Astrocyte (in vitro differentiated cells and primary cell): Measurements from ENCODE around the gene PRAMEF2. TPM values are rescaled to one million over a fixed set of nuclear protein-coding genes. Genes with fewer than 3 reads are reported as not detected.
"Not testable (repeated sequence)": the region's sequence is repeated elsewhere in the genome, so short reads cannot be mapped to it uniquely, and the experiment has no call there.

Experiments
- DNase-seq: peaks from one replicate; pipeline ENCODE4 v3.0.0-alpha.2; 2010; ENCODE audit warnings: low read depth
- FAIRE-seq: peaks from 2 replicates; lab custom pipeline; 2011; peaks lifted over from hg19 to GRCh38; lab: Jason Lieb, UNC
- H2AFZ ChIP-seq: 2 replicates; pipeline ENCODE4 v1.6.0; 2012; ENCODE audit warnings: low read depth, low read length, inconsistent platforms
- H3K27ac ChIP-seq: 2 replicates; pipeline ENCODE4 v1.5.1; 2011; ENCODE audit warnings: low read depth, low read length, inconsistent platforms
- H3K27me3 ChIP-seq: 2 replicates; pipeline ENCODE4 v1.6.0; 2011; ENCODE audit warnings: low read length, inconsistent platforms; ENCODE audit not compliant: insufficient read depth
- H3K36me3 ChIP-seq: 2 replicates; pipeline ENCODE4 v1.5.1; 2011; ENCODE audit warnings: low read length, inconsistent platforms; ENCODE audit not compliant: insufficient read depth
- H3K4me1 ChIP-seq: 2 replicates; pipeline ENCODE4 v1.5.1; 2011; ENCODE audit warnings: low read length, inconsistent platforms; ENCODE audit not compliant: insufficient read depth
- H3K4me2 ChIP-seq: 2 replicates; pipeline ENCODE4 v1.6.0; 2012; ENCODE audit warnings: low read length, inconsistent platforms
- H3K4me3 ChIP-seq: 2 replicates; pipeline ENCODE4 v1.5.1; 2011; ENCODE audit warnings: low read depth, mild to moderate bottlenecking, low read length, inconsistent platforms; ENCODE audit not compliant: insufficient read depth
- H3K79me2 ChIP-seq: 2 replicates; pipeline ENCODE4 v1.6.0; 2012; ENCODE audit warnings: mild to moderate bottlenecking, low read length, inconsistent platforms; ENCODE audit not compliant: insufficient read depth
- H3K9ac ChIP-seq: 2 replicates; pipeline ENCODE4 v1.6.0; 2012; ENCODE audit warnings: mild to moderate bottlenecking, low read length, inconsistent platforms
- H3K9me3 ChIP-seq: 2 replicates; pipeline ENCODE4 v1.5.1; 2012; ENCODE audit warnings: low read depth, mild to moderate bottlenecking, low read length, inconsistent platforms; ENCODE audit not compliant: insufficient read depth
- H4K20me1 ChIP-seq: 2 replicates; pipeline ENCODE4 v1.6.0; 2012; ENCODE audit warnings: low read length, inconsistent platforms; ENCODE audit not compliant: insufficient read depth
- H3K27ac Mint-ChIP-seq: one replicate; pipeline ENCODE4 v1.8.0; 2021; ENCODE audit warnings: mild to moderate bottlenecking, mixed read lengths; ENCODE audit not compliant: unreplicated experiment
- H3K27me3 Mint-ChIP-seq: one replicate; pipeline ENCODE4 v1.8.0; 2021; ENCODE audit warnings: low read depth, mixed read lengths; ENCODE audit not compliant: unreplicated experiment
- H3K36me3 Mint-ChIP-seq: one replicate; pipeline ENCODE4 v1.8.0; 2021; ENCODE audit warnings: low read depth, mixed read lengths; ENCODE audit not compliant: unreplicated experiment
- H3K4me1 Mint-ChIP-seq: one replicate; pipeline ENCODE4 v1.8.0; 2021; ENCODE audit warnings: low read depth, mixed read lengths; ENCODE audit not compliant: unreplicated experiment
- H3K4me3 Mint-ChIP-seq: one replicate; pipeline ENCODE4 v1.8.0; 2021; ENCODE audit warnings: mild to moderate bottlenecking, moderate library complexity, mixed read lengths; ENCODE audit not compliant: unreplicated experiment
- H3K9me3 Mint-ChIP-seq: one replicate; pipeline ENCODE4 v1.8.0; 2021; ENCODE audit warnings: mild to moderate bottlenecking, mixed read lengths; ENCODE audit not compliant: unreplicated experiment
- CTCF ChIP-seq: IDR thresholded peaks from 2 replicates; pipeline ENCODE4 v1.5.1; 2011; ENCODE audit warnings: low read depth, mild to moderate bottlenecking, inconsistent platforms, low read length, moderate library complexity; ENCODE audit not compliant: insufficient read depth
- EZH2 ChIP-seq: IDR thresholded peaks from 2 replicates; pipeline ENCODE4 v1.6.1; 2012; ENCODE audit warnings: mild to moderate bottlenecking, low read length, inconsistent platforms; ENCODE audit not compliant: insufficient read depth
- total RNA-seq: library from RNA; stranded (reverse); gene quantifications from 2 replicates; pipeline ENCODE4 v1.2.1, GENCODE V29; 2021

Gene PRAMEF2
- total RNA-seq, 1 donor from 2014 or later, result not detected

DNA sequence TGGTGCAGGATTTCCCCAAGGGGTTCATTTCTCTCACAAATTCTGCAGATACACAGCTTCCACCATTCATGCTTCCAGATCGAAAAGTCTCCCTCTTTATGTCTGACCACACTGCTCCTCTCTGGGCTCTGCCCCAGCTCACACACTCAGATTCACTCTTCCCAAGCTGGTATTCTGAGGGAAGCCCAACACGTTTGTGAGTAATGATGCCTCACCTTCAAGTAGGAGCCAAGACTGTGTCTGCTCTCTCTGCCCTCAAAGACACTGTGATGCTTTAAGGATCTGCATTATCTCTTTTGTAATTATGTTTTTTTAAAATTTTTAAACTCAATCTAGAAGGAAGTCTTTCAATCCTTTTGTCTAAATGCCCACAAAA is 45.5 kb upstream of the PRAMEF2 start:
- no peaks in the 10 kb centered on the region for H3K9me3 ChIP-seq
- TF ChIP-seq EZH2 (no peak), CTCF (no peak)
- Mint-ChIP-seq H3K27ac (no peak overlapping the region), H3K36me3 (no peaks in the 10 kb centered on the region), H3K4me1 (peaks cover 4% of the 10 kb centered on the region), H3K27me3 (peaks cover 3% of the 10 kb centered on the region), H3K9me3 (peaks cover 5% of the 10 kb centered on the region), H3K4me3 (no peak overlapping the region)
- no peaks in the 10 kb centered on the region for H3K36me3 ChIP-seq
- no peak for FAIRE-seq
- no peaks in the 10 kb centered on the region for H3K4me1 ChIP-seq
- no peaks in the 10 kb centered on the region for H3K79me2 ChIP-seq
- no peaks in the 10 kb centered on the region for H4K20me1 ChIP-seq
- H3K4me3 ChIP-seq, result no peak overlapping the region
- H3K9ac ChIP-seq, result no peak overlapping the region
- H3K27ac ChIP-seq, result no peak overlapping the region
- H3K27me3 ChIP-seq, result no peaks in the 10 kb centered on the region
- H3K4me2 ChIP-seq, result peak overlapping the region; percentile 46
- DNase-seq, result no peak
- no peak overlapping the region for H2AFZ ChIP-seq

GRCh38 chr1:12819061-12819460 is 37.8 kb upstream of the PRAMEF2 start:
- H3K36me3 ChIP-seq, H2AFZ ChIP-seq, H3K79me2 ChIP-seq, H3K4me1 Mint-ChIP-seq, H3K4me2 ChIP-seq, H3K27me3 ChIP-seq, FAIRE-seq, H3K27me3 Mint-ChIP-seq, H3K9ac ChIP-seq, H3K4me1 ChIP-seq, H3K4me3 ChIP-seq, H3K4me3 Mint-ChIP-seq, H3K27ac ChIP-seq, H3K36me3 Mint-ChIP-seq, H3K27ac Mint-ChIP-seq, H3K9me3 ChIP-seq, H4K20me1 ChIP-seq, DNase-seq, H3K9me3 Mint-ChIP-seq: not testable (repeated sequence)

DNA sequence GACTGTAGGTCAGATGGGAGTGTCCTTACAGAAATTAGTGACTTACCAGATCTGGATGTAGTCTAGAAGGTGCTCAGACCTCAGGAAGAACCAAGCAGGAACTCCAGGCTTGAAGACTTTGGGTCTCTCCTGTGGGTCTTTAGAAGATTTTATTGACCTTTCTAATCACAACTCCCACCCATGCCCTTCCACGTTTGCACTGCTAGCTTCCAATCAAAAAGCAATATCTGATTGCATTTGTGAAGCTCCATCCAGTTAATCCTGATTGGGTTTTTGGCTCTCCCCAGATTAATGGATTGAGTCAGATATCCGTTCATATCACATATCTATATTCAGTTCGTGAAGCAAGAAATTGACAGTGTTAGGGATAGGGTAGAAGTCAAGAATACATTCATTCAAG is 25.6 kb upstream of the PRAMEF2 start, which contains the start of gene PRAMEF11:
Gene PRAMEF11 (minus strand): TSS at position 101 of the 400 bp plus-strand sequence. CDS start 2,621 bp downstream, outside the sequence.
- H3K36me3 ChIP-seq, H3K9ac ChIP-seq, H3K27ac Mint-ChIP-seq, H2AFZ ChIP-seq, H4K20me1 ChIP-seq, H3K4me1 Mint-ChIP-seq, DNase-seq, H3K36me3 Mint-ChIP-seq, H3K9me3 ChIP-seq, H3K27ac ChIP-seq, H3K27me3 Mint-ChIP-seq, H3K27me3 ChIP-seq, H3K4me3 Mint-ChIP-seq, H3K79me2 ChIP-seq, H3K4me3 ChIP-seq, FAIRE-seq, H3K4me2 ChIP-seq, H3K9me3 Mint-ChIP-seq, H3K4me1 ChIP-seq: not testable (repeated sequence)

DNA sequence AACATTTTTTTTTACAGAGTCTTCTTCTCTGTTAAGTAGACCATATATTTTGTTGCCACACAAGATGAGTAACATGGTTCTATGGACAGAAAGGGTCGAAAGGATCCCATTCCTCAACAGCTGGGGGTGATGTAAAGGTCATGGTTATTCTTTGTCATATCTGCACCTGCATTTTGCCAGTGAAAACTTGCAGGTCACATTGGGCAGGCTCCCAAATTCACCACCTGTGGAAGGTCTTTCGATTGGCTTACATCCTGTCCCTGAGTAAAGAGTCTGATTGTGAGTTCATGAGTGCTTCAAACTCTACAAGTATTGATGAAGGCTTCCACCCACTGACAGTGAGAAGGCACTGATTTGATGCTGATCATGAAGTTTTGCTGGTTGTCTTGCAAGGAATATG is 23.6 kb upstream of the PRAMEF2 start:
- not testable (repeated sequence) for H3K27ac Mint-ChIP-seq, FAIRE-seq, H3K4me1 Mint-ChIP-seq

DNA sequence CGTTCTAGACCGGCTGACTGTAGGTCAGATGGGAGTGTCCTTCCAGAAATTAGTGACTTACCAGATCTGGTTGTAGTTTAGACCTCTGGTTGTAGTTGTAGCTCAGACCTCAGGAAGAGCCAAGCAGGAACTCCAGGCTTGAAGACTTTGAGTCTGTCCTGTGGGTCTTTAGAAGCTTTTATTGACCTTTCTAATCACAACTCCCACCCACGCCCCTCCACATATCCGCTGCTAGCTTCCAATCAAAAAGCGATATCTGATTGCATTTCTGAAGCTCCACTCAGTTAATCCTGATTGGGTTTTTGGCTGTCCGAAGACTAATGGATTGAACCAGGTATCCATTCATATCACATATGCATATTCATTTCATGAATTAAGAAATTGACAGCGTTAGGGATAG is 8.3 kb upstream of the PRAMEF2 start, which contains the start of gene HNRNPCL1:
Gene HNRNPCL1 (minus strand): TSS at position 101 of the 400 bp plus-strand sequence. CDS start 431 bp downstream, outside the sequence.
- H3K36me3 Mint-ChIP-seq, H3K27me3 ChIP-seq, DNase-seq, H3K9ac ChIP-seq, H3K36me3 ChIP-seq, FAIRE-seq, H3K9me3 ChIP-seq, H2AFZ ChIP-seq, H3K4me1 Mint-ChIP-seq, H3K4me1 ChIP-seq, H3K4me2 ChIP-seq, H3K27ac Mint-ChIP-seq, H3K4me3 ChIP-seq, H3K27ac ChIP-seq, H3K9me3 Mint-ChIP-seq, H3K79me2 ChIP-seq, H3K27me3 Mint-ChIP-seq, H4K20me1 ChIP-seq, H3K4me3 Mint-ChIP-seq: not testable (repeated sequence)

More for the DNA sequence above, 23.6 kb upstream of the PRAMEF2 start:
- H3K4me3 ChIP-seq, DNase-seq, H3K4me1 ChIP-seq, H2AFZ ChIP-seq, H3K9me3 ChIP-seq, H3K27ac ChIP-seq, H3K4me2 ChIP-seq, H3K36me3 ChIP-seq, H3K27me3 ChIP-seq, H3K9me3 Mint-ChIP-seq, H3K4me3 Mint-ChIP-seq, H3K79me2 ChIP-seq, H3K27me3 Mint-ChIP-seq, H3K9ac ChIP-seq, H4K20me1 ChIP-seq, H3K36me3 Mint-ChIP-seq: not testable (repeated sequence)
